ENCODE measurements around the gene SDE2. TPM values are rescaled to one million over a fixed set of nuclear protein-coding genes. Genes with fewer than 3 reads are reported as not detected.

SDE2 gene
- total RNA-seq, 4 donors from 2014 or later: 19.7 to 37.2 (median 26.5) TPM

DNA sequence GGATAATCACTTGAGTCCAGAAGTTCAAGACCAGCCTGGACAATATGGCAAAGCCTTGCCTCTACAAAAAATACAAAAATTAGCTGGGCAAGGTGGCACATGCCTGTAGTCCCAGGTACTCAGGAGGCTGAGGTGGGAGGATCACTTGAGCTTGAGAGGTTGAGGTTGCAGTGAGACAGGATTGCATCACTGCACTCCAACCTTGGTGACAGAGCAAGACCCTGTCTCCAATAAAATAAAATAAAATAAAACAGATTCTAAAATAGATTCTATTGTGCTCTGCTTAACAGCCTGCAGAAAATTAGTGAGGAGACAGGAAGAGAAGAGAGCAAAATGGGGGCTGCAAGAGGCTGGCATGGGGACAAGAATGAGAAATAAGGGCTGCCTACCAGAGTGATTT is 7.5 kb upstream of the SDE2 start:
- Histone ChIP-seq H3K27me3 (no peaks in the 10 kb centered on the region), H3K36me3 (no peaks in the 10 kb centered on the region), H3K4me1 (peaks cover 17% of the 10 kb centered on the region), H3K27ac (no peak overlapping the region), H3K4me3 (no peak overlapping the region), H3K9me3 (no peaks in the 10 kb centered on the region)
- TF ChIP-seq EP300 (IDR thresholded peaks at IDR 0.05): no peak
- TF ChIP-seq POLR2AphosphoS5 (IDR thresholded peaks at IDR 0.05): no peak
- TF ChIP-seq, protein P1, sequence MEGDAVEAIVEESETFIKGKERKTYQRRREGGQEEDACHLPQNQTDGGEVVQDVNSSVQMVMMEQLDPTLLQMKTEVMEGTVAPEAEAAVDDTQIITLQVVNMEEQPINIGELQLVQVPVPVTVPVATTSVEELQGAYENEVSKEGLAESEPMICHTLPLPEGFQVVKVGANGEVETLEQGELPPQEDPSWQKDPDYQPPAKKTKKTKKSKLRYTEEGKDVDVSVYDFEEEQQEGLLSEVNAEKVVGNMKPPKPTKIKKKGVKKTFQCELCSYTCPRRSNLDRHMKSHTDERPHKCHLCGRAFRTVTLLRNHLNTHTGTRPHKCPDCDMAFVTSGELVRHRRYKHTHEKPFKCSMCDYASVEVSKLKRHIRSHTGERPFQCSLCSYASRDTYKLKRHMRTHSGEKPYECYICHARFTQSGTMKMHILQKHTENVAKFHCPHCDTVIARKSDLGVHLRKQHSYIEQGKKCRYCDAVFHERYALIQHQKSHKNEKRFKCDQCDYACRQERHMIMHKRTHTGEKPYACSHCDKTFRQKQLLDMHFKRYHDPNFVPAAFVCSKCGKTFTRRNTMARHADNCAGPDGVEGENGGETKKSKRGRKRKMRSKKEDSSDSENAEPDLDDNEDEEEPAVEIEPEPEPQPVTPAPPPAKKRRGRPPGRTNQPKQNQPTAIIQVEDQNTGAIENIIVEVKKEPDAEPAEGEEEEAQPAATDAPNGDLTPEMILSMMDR (IDR thresholded peaks at IDR 0.05): no peak
- TF ChIP-seq POLR2A (IDR thresholded peaks at IDR 0.05): no peak
- no peak for DNase-seq (ENCODE audit: low spot score in 2 of 2)

DNA sequence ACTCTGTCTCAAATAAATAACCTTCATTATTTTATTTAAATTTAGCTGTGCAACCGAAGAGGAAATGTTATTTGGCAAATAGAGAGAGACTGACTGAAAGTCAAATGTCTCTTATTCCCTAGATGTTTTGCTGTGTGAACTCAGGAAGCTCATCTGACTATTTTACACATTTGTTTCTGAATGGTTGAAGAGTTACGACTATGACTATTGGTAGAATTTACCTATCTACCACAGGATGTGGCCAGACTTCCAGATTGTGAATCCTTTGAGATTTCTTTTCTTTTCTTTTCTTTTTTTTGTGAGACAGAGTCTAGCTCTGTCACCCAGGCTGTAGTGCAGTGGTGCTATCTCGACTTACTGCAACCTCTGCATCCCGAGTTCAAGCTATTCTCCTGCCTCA is 5.3 kb upstream of the SDE2 start:
- H3K4me3 ChIP-seq: no peak overlapping the region
- H3K27ac ChIP-seq: no peak overlapping the region
- H3K27me3 ChIP-seq: no peaks in the 10 kb centered on the region
- H3K4me1 ChIP-seq: peaks cover 39% of the 10 kb centered on the region
- DNase-seq (ENCODE audit: low spot score in 2 of 2): no peak
- WGBS: 86% methylated on average over 4 of the region's 4 CpGs
- TF ChIP-seq EP300 (IDR thresholded peaks at IDR 0.05): no peak
- no peak for TF ChIP-seq POLR2AphosphoS5 (IDR thresholded peaks at IDR 0.05)
- TF ChIP-seq POLR2A (IDR thresholded peaks at IDR 0.05): no peak
- TF ChIP-seq, protein P1 (IDR thresholded peaks at IDR 0.05): no peak
- no peaks in the 10 kb centered on the region for H3K9me3 ChIP-seq
- no peaks in the 10 kb centered on the region for H3K36me3 ChIP-seq

GRCh38 chr1:226003502-226004170 is 4.5 kb upstream of the SDE2 start:
- DNase-seq (ENCODE audit: low spot score in 2 of 2): no peak
- peaks cover 39% of the 10 kb centered on the region for H3K4me1 ChIP-seq
- no peaks in the 10 kb centered on the region for H3K36me3 ChIP-seq
- H3K9me3 ChIP-seq: no peaks in the 10 kb centered on the region
- H3K27me3 ChIP-seq: no peaks in the 10 kb centered on the region
- no peak overlapping the region for H3K4me3 ChIP-seq
- WGBS: 99% methylated on average over 3 of the region's 3 CpGs
- peak overlapping the region; percentile 87 for H3K27ac ChIP-seq
- TF ChIP-seq POLR2AphosphoS5 (IDR thresholded peaks at IDR 0.05): no peak
- no peak for TF ChIP-seq EP300 (IDR thresholded peaks at IDR 0.05)
- no peak for TF ChIP-seq POLR2A (IDR thresholded peaks at IDR 0.05)
- TF ChIP-seq, protein P1 (IDR thresholded peaks at IDR 0.05): no peak

DNA sequence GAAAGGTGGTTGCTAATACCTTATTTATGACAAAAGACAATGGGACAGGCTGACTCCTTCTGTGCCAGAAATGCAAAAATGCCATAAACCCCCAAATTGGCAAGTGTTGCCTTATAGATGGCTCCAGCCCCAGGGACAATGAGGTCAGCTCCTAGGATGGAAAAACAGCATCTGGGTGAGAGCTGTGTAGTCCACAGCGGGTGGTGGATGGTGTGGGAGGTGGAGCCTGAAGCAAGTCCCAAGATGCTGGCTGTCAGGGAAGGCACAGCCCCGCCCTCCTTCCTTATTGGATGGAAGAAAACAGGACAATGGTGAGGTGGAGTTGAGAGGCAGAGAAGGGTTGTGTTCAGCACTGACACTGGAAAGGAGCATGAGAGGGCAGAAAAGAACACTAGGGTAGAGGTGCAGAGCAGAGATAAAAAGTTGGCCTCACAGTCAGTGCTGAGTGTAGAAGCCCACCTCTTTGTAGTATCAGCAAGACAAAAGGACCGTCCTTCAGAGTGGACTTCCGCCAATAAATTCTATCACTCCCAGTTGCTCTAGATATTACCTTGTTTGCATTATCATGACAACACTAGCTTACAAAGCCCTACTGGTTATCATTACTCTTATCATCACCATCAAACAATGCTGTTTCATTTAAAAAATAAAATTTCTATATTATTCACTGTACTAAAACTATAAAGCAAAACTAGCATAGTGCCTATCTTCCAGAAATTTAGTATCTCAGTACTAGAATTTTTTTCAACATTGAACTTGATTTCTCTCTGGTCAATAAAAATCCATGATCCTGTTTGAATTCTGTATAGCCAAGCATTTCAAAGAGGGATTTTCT is 3.7 kb upstream of the SDE2 start:
- no peaks in the 10 kb centered on the region for H3K27me3 ChIP-seq
- H3K4me3 ChIP-seq: peak overlapping the region; percentile 22
- DNase-seq (ENCODE audit: low spot score in 2 of 2): peak; percentile 90 to 92
- peaks cover 46% of the 10 kb centered on the region for H3K4me1 ChIP-seq
- WGBS: 43% methylated on average over 4 of the region's 4 CpGs
- no peaks in the 10 kb centered on the region for H3K36me3 ChIP-seq
- no peaks in the 10 kb centered on the region for H3K9me3 ChIP-seq
- TF ChIP-seq POLR2AphosphoS5 (IDR thresholded peaks at IDR 0.05) (no peak), POLR2A (IDR thresholded peaks at IDR 0.05) (peak in 1 of 2 donors; percentile 4)
- TF ChIP-seq, protein P1 (IDR thresholded peaks at IDR 0.05): no peak
- peak overlapping the region; percentile 87 for H3K27ac ChIP-seq

- DNase-seq (ENCODE audit: low spot score in 2 of 2): peak; percentile 89 to 92
- TF ChIP-seq POLR2AphosphoS5 (IDR thresholded peaks at IDR 0.05) (peak; percentile 53 to 92 (median 75)), EP300 (IDR thresholded peaks at IDR 0.05) (no peak), POLR2A (IDR thresholded peaks at IDR 0.05) (no peak)
- TF ChIP-seq, protein P1 (IDR thresholded peaks at IDR 0.05): no peak
- peak overlapping the region; percentile 22 for H3K4me3 ChIP-seq
- no peaks in the 10 kb centered on the region for H3K27me3 ChIP-seq
- H3K27ac ChIP-seq: peak overlapping the region; percentile 87
- no peaks in the 10 kb centered on the region for H3K9me3 ChIP-seq
- H3K36me3 ChIP-seq: no peaks in the 10 kb centered on the region
- WGBS: 32% methylated on average over 9 of the region's 9 CpGs
- H3K4me1 ChIP-seq: peaks cover 54% of the 10 kb centered on the region
Observed at GRCh38 chr1:226001963-226002666, 3.0 kb upstream of the SDE2 start.
